Right lobe of liver (tissue), 6 donors: ENCODE data around the gene CFAP52. TPM values are rescaled to one million over a fixed set of nuclear protein-coding genes. Genes with fewer than 3 reads are reported as not detected.

Experiments used
- ATAC-seq, 4 donors: fragments of 200-7000 bp; cut with Tn5 transposase; one replicate each; pipeline ENCODE4 v1.9.1; 2020; ENCODE audit warnings: mild to moderate bottlenecking in 4 of 4, moderate library complexity in 4 of 4
- DNase-seq, 3 donors: peaks; one replicate each; pipeline ENCODE4 v3.0.0-alpha.2; 2020
- H3K27ac ChIP-seq, 3 donors: fragments of 200-600 bp; one replicate each; pipeline ENCODE4 v1.8.0; 2022
- H3K27me3 ChIP-seq, 2 donors: fragments of 200-600 bp; one replicate each; pipeline ENCODE4 v1.8.0; 2022
- H3K36me3 ChIP-seq, 4 donors: fragments of 200-600 bp; sonication (generic) in 1 of 4; one replicate each; pipeline versions ENCODE4 v1.5.1 to v1.8.0; 2017 to 2022; ENCODE audit warnings: control low read depth in 1 of 4
- H3K4me1 ChIP-seq, 4 donors: fragments of 200-600 bp; sonication (generic) in 1 of 4; one replicate each; pipeline versions ENCODE4 v1.5.1 to v1.8.0; 2017 to 2022; ENCODE audit warnings: control low read depth in 1 of 4
- H3K4me3 ChIP-seq, 3 donors: fragments of 200-600 bp; one replicate each; pipeline ENCODE4 v1.8.0; 2022
- H3K9me3 ChIP-seq, 4 donors: fragments of 200-600 bp; sonication (generic) in 1 of 4; one replicate each; pipeline versions ENCODE4 v1.5.1 to v1.8.0; 2017 to 2022; ENCODE audit warnings: control low read depth in 1 of 4
- CTCF ChIP-seq, 4 donors: fragments of 200-600 bp in 3 of 4; fragments of 450-650 bp in 1 of 4; IDR thresholded peaks; one replicate each; pipeline versions ENCODE4 v1.5.1 to v1.8.0; 2016 to 2022; ENCODE audit warnings: antibody characterized with exemption in 4 of 4, mild to moderate bottlenecking in 2 of 4
- POLR2A ChIP-seq: fragments of 450-650 bp; IDR thresholded peaks from one replicate; pipeline ENCODE4 v1.6.1; 2017; ENCODE audit warnings: antibody characterized with exemption, mild to moderate bottlenecking
- WGBS: methylation state at CpG from one replicate; pipeline ENCODE4 v1.1.6; 2018; ENCODE audit warnings: low coverage, low lambda C conversion rate; ENCODE audit not compliant: insufficient coverage; ENCODE audit errors: missing lambda C conversion rate; 5-methylcytosine and 5-hydroxymethylcytosine counted together
- intact Hi-C, 2 donors: fragments of 100-400 bp; cut with DNase I; formaldehyde crosslinking; loops; one replicate each; pipeline versions ENCODE4 v1.11.2 to v1.14.1; 2022
- long read RNA-seq: library from polyadenylated mRNA; unstranded; transcript quantifications from one replicate; pipeline ENCODE4 v2.0.0, GENCODE V29; 2019
- total RNA-seq, 6 experiments: library from RNA; depleted of rRNA in 2 of 6; stranded (reverse); fragments of >200 nt in 2 of 6; fragmentation: NEBNext Ultra II Directional in 3 of 6; extraction: Animal tissue kit (Norgen Biotek cat#: 25700) in 3 of 6; gene quantifications; one replicate each; pipeline versions ENCODE4 v1.1.0 to v1.2.4, GENCODE V29; 2016 to 2023
- donor health status: DM: no; HTN: yes; CAD: no.
- donor health status: DM: no; HTN: no; CAD: no.
- donor health status: DM: no; HTN: no; CAD: no.
- donor health status: DM: no; HTN: yes; CAD: no.
- donor health status: DM: no; HTN: yes; CAD: no.

The CFAP52 gene
- total RNA-seq, result not detected
- long read RNA-seq, result 0 reads

GRCh38 chr17:9576521-9577372 lies at the start of gene CFAP52:
Gene CFAP52 (plus strand): TSS chr17:9576642. CDS start chr17:9576696, 54 bp downstream.
- Histone ChIP-seq H3K27me3 (no peaks in the 10 kb centered on the region), H3K4me3 (peak within 1 kb of the TSS; percentile 75 to 93 (median 82)), H3K4me1 (peaks cover 0 to 17% (median 5%) of the 10 kb centered on the region in 4 donors), H3K9me3 (no peaks in the 10 kb centered on the region), H3K27ac (peak within 1 kb of the TSS in 1 of 3 donors; percentile 27), H3K36me3 (no peaks in the 10 kb centered on the region)
- ATAC-seq, result peak; percentile 78 to 86 (median 84)
- WGBS, result 6% methylated on average over 28 of the region's 38 CpGs
- peak; percentile 82 to 88 (median 85) for DNase-seq
- TF ChIP-seq POLR2A (no peak), CTCF (IDR thresholded peaks at IDR 0.05) (peak; percentile 50 to 70 (median 68))
- intact Hi-C loops, result loop anchor here in 1 of 2 donors (10.0 kb wide), 1 partner anchor 98 kb away; no protein-coding TSS in a partner anchor

GRCh38 chr17:9527788-9528187 lies 48.7 kb upstream of the CFAP52 start:
- Histone ChIP-seq H3K36me3 (no peaks in the 10 kb centered on the region), H3K4me1 (no peaks in the 10 kb centered on the region), H3K9me3 (no peaks in the 10 kb centered on the region), H3K4me3 (no peak overlapping the region), H3K27ac (no peak overlapping the region), H3K27me3 (no peaks in the 10 kb centered on the region)
- DNase-seq (no peak), ATAC-seq (no peak)
- intact Hi-C loops, result loop anchor here in 1 of 2 donors (10.0 kb wide), 1 partner anchor 533 kb away; no protein-coding TSS in a partner anchor
- no peak for TF ChIP-seq POLR2A
- no peak for TF ChIP-seq CTCF (IDR thresholded peaks at IDR 0.05)
- WGBS, result 72% methylated on average over 3 of the region's 3 CpGs

GRCh38 chr17:9529033-9529700 lies 47.3 kb upstream of the CFAP52 start:
- intact Hi-C loops, result loop anchor here in 1 of 2 donors (10.0 kb wide), 1 partner anchor 534 kb away; no protein-coding TSS in a partner anchor
- WGBS, result 77% methylated on average over 2 of the region's 5 CpGs

GRCh38 chr17:9531034-9531433 lies 45.4 kb upstream of the CFAP52 start:
- intact Hi-C loops, result no loop called here
- DNase-seq, result no peak
- no peak overlapping the region for H3K4me3 ChIP-seq

More at GRCh38 chr17:9529033-9529700, 47.3 kb upstream of the CFAP52 start:
- no peak overlapping the region for H3K27ac ChIP-seq
- no peaks in the 10 kb centered on the region for H3K4me1 ChIP-seq
- H3K36me3 ChIP-seq, result no peaks in the 10 kb centered on the region
- no peak overlapping the region for H3K4me3 ChIP-seq
- DNase-seq (no peak), ATAC-seq (peak in 1 of 4 donors; percentile 38)
- peak; percentile 19 to 38 (median 26) for TF ChIP-seq CTCF (IDR thresholded peaks at IDR 0.05)
- TF ChIP-seq POLR2A, result no peak
- H3K27me3 ChIP-seq, result no peaks in the 10 kb centered on the region
- no peaks in the 10 kb centered on the region for H3K9me3 ChIP-seq

More at GRCh38 chr17:9531034-9531433, 45.4 kb upstream of the CFAP52 start:
- no peaks in the 10 kb centered on the region for H3K27me3 ChIP-seq
- no peaks in the 10 kb centered on the region for H3K9me3 ChIP-seq
- H3K27ac ChIP-seq, result no peak overlapping the region
- no peak for TF ChIP-seq CTCF (IDR thresholded peaks at IDR 0.05)
- TF ChIP-seq POLR2A, result no peak
- ATAC-seq, result no peak
- WGBS, result 48% methylated on average over 2 of the region's 2 CpGs
- no peaks in the 10 kb centered on the region for H3K36me3 ChIP-seq
- H3K4me1 ChIP-seq, result no peaks in the 10 kb centered on the region
